Measurements from ENCODE around the gene ENPP1.

Gene ENPP1

DNA sequence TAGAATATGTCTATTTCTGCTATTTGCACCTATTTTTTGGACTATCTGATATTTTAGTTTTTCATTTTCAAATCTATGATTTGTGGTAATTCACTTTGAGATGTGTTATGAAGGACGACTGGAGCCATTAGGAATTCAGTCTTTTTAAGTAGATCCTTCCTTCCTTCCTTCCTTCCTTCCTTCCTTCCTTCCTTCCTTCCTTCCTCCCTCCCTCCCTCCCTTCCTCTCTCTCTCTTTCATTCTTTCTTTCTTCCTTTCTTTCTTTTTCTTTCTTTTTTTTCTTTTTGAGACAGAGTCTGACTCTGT is 46.1 kb upstream of the ENPP1 start:
- H3K36me3 ChIP-seq (ENCODE audit: low read length) = no peaks in the 10 kb centered on the region
- no peaks in the 10 kb centered on the region for H3F3A ChIP-seq (ENCODE audit: insufficient read depth)
- no peaks in the 10 kb centered on the region for H3K9me2 ChIP-seq (replicated peaks; ENCODE audit: insufficient read depth, low read length)
- no peaks in the 10 kb centered on the region for H3K9me3 ChIP-seq (ENCODE audit: insufficient read depth, low read length)
- no peaks in the 10 kb centered on the region for H4K20me1 ChIP-seq (ENCODE audit: low read depth, low read length)
- H3K79me2 ChIP-seq (ENCODE audit: insufficient read depth, low read length) = no peaks in the 10 kb centered on the region
- H3K4me3 ChIP-seq (ENCODE audit: insufficient read depth, low read length, poor library complexity, severe bottlenecking) = no peak overlapping the region
- TF ChIP-seq, protein P1, sequence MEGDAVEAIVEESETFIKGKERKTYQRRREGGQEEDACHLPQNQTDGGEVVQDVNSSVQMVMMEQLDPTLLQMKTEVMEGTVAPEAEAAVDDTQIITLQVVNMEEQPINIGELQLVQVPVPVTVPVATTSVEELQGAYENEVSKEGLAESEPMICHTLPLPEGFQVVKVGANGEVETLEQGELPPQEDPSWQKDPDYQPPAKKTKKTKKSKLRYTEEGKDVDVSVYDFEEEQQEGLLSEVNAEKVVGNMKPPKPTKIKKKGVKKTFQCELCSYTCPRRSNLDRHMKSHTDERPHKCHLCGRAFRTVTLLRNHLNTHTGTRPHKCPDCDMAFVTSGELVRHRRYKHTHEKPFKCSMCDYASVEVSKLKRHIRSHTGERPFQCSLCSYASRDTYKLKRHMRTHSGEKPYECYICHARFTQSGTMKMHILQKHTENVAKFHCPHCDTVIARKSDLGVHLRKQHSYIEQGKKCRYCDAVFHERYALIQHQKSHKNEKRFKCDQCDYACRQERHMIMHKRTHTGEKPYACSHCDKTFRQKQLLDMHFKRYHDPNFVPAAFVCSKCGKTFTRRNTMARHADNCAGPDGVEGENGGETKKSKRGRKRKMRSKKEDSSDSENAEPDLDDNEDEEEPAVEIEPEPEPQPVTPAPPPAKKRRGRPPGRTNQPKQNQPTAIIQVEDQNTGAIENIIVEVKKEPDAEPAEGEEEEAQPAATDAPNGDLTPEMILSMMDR (IDR thresholded peaks at IDR 0.05; ENCODE audit: insufficient read depth, low read length, poor library complexity, severe bottlenecking) = no peak
- TF ChIP-seq EZH2phosphoT487 (conservative IDR thresholded peaks at IDR 0.05; ENCODE audit: low read length) = no peak
- H3K4me2 ChIP-seq (ENCODE audit: low read depth, low read length, poor library complexity, severe bottlenecking) = no peak overlapping the region
- no peak overlapping the region for H2AFZ ChIP-seq (ENCODE audit: low read depth, low read length, severe bottlenecking)
- no peaks in the 10 kb centered on the region for H3K27me3 ChIP-seq (ENCODE audit: low read length)
- H3K27ac ChIP-seq (ENCODE audit: low read depth, low read length) = no peak overlapping the region
- H3K9ac ChIP-seq (ENCODE audit: low read length) = no peak overlapping the region

DNA sequence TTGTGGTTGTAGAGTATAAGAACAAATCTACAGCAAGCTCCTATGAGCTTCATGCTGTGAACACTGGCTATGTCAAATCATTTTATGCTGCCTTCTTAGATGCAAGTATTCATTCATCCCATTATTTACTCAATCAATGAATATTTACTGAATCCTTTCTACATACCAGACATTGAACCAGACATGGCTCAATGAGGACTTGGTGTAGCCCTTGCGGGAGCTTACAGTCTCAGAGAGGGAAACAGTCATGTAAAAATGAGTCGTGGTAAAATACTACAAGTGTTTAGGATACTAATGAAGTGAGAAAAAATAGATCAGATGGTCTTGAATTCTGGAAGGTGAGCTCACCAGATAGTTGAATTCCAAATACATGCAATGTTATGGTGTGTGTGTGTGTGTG is 44.8 kb upstream of the ENPP1 start:
- Histone ChIP-seq H3K4me2 (ENCODE audit: low read depth, low read length, poor library complexity, severe bottlenecking) (no peak overlapping the region), H3K9ac (ENCODE audit: low read length) (no peak overlapping the region), H4K20me1 (ENCODE audit: low read depth, low read length) (no peaks in the 10 kb centered on the region), H3F3A (ENCODE audit: insufficient read depth) (no peaks in the 10 kb centered on the region), H3K9me3 (ENCODE audit: insufficient read depth, low read length) (no peaks in the 10 kb centered on the region), H3K4me3 (ENCODE audit: insufficient read depth, low read length, poor library complexity, severe bottlenecking) (no peak overlapping the region), H2AFZ (ENCODE audit: low read depth, low read length, severe bottlenecking) (no peak overlapping the region), H3K9me2 (replicated peaks; ENCODE audit: insufficient read depth, low read length) (no peaks in the 10 kb centered on the region), H3K27ac (ENCODE audit: low read depth, low read length) (no peak overlapping the region), H3K27me3 (ENCODE audit: low read length) (no peaks in the 10 kb centered on the region), H3K79me2 (ENCODE audit: insufficient read depth, low read length) (no peaks in the 10 kb centered on the region), H3K36me3 (ENCODE audit: low read length) (no peaks in the 10 kb centered on the region)
- TF ChIP-seq, protein P1 (IDR thresholded peaks at IDR 0.05; ENCODE audit: insufficient read depth, low read length, poor library complexity, severe bottlenecking) = no peak
- no peak for TF ChIP-seq EZH2phosphoT487 (conservative IDR thresholded peaks at IDR 0.05; ENCODE audit: low read length)

DNA sequence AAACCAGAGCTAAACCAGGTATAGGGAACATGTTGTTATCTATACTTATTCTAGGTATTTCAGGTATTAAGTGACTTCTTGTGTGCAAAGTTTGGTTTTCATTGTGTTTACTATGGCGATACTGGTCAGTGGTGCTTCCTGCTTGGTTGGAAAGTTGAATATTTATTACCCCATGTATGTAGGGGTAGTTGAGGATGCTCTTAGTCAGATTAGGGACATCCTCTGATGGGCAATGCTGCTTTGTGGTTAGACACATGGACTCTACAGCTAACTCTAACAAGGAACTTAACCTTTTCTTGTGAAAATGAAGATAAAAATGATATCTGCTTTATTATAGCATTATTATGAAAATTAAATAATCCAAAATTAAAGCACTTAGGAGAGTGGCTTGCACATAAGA is 44.1 kb upstream of the ENPP1 start:
- Histone ChIP-seq H3K36me3 (ENCODE audit: low read length) (no peaks in the 10 kb centered on the region), H3K9me2 (replicated peaks; ENCODE audit: insufficient read depth, low read length) (no peaks in the 10 kb centered on the region), H3F3A (ENCODE audit: insufficient read depth) (no peaks in the 10 kb centered on the region), H3K9ac (ENCODE audit: low read length) (no peak overlapping the region), H3K79me2 (ENCODE audit: insufficient read depth, low read length) (no peaks in the 10 kb centered on the region), H3K27ac (ENCODE audit: low read depth, low read length) (no peak overlapping the region), H3K9me3 (ENCODE audit: insufficient read depth, low read length) (no peaks in the 10 kb centered on the region), H3K27me3 (ENCODE audit: low read length) (no peaks in the 10 kb centered on the region), H2AFZ (ENCODE audit: low read depth, low read length, severe bottlenecking) (no peak overlapping the region), H3K4me3 (ENCODE audit: insufficient read depth, low read length, poor library complexity, severe bottlenecking) (no peak overlapping the region), H3K4me2 (ENCODE audit: low read depth, low read length, poor library complexity, severe bottlenecking) (no peak overlapping the region), H4K20me1 (ENCODE audit: low read depth, low read length) (no peaks in the 10 kb centered on the region)
- TF ChIP-seq, protein P1 (IDR thresholded peaks at IDR 0.05; ENCODE audit: insufficient read depth, low read length, poor library complexity, severe bottlenecking) = no peak
- no peak for TF ChIP-seq EZH2phosphoT487 (conservative IDR thresholded peaks at IDR 0.05; ENCODE audit: low read length)

- Histone ChIP-seq H3K79me2 (ENCODE audit: insufficient read depth, low read length) (no peaks in the 10 kb centered on the region), H3K4me3 (ENCODE audit: insufficient read depth, low read length, poor library complexity, severe bottlenecking) (no peak overlapping the region), H3K9me3 (ENCODE audit: insufficient read depth, low read length) (no peaks in the 10 kb centered on the region), H3K4me2 (ENCODE audit: low read depth, low read length, poor library complexity, severe bottlenecking) (no peak overlapping the region), H3K9ac (ENCODE audit: low read length) (no peak overlapping the region), H3K9me2 (replicated peaks; ENCODE audit: insufficient read depth, low read length) (no peaks in the 10 kb centered on the region), H3F3A (ENCODE audit: insufficient read depth) (no peaks in the 10 kb centered on the region), H3K36me3 (ENCODE audit: low read length) (no peaks in the 10 kb centered on the region), H3K27ac (ENCODE audit: low read depth, low read length) (no peak overlapping the region), H4K20me1 (ENCODE audit: low read depth, low read length) (no peaks in the 10 kb centered on the region), H2AFZ (ENCODE audit: low read depth, low read length, severe bottlenecking) (no peak overlapping the region), H3K27me3 (ENCODE audit: low read length) (no peaks in the 10 kb centered on the region)
- TF ChIP-seq EZH2phosphoT487 (conservative IDR thresholded peaks at IDR 0.05; ENCODE audit: low read length) = no peak
- TF ChIP-seq, protein P1 (IDR thresholded peaks at IDR 0.05; ENCODE audit: insufficient read depth, low read length, poor library complexity, severe bottlenecking) = no peak
Observed at GRCh38 chr6:131764350-131764749, 43.5 kb upstream of the ENPP1 start.
